SK-N-SH (cell line): ENCODE data around the gene SGSM2. TPM values are rescaled to one million over a fixed set of nuclear protein-coding genes. Genes with fewer than 3 reads are reported as not detected.

Experiments
- CTCF ChIA-PET: fragments of 300-600, 350-600 bp; formaldehyde crosslinking; extraction: SDS; loops from one replicate; lab custom pipeline; 2021; lab: Yijun Ruan, JAX
- POLR2A ChIA-PET: fragments of 350-600 bp; sonication (Branson Sonifier 250); formaldehyde crosslinking; extraction: SDS; loops from one replicate; lab custom pipeline; 2020; ENCODE audit warnings: antibody characterized with exemption, inconsistent platforms; lab: Yijun Ruan, JAX
- DNase-seq: peaks from one replicate; pipeline ENCODE4 v3.0.0; 2012
- H2AFZ ChIP-seq: fragments of 200-600 bp; sonication (generic); 2 replicates; pipeline ENCODE4 v1.8.1; 2016; ENCODE audit warnings: antibody characterized with exemption, mild to moderate bottlenecking, low read depth
- H3F3A ChIP-seq: fragments of 200-600 bp; sonication (generic); replicated peaks from 2 replicates; pipeline ENCODE3; 2016; ENCODE audit warnings: antibody characterized with exemption, mild to moderate bottlenecking; ENCODE audit not compliant: insufficient read depth
- H3K27ac ChIP-seq, 2 experiments: fragments of 200-500 bp in 1 of 2; fragments of 200-600 bp in 1 of 2; sonication (Bioruptor generic) in 1 of 2; sonication (generic), shearing (Covaris generic) in 1 of 2; 2 replicates each; pipeline versions ENCODE4 v1.5.1 to v1.6.1; 2014 to 2016; ENCODE audit warnings: low read depth in 2 of 2, inconsistent platforms in 1 of 2, low read length in 1 of 2, mild to moderate bottlenecking in 1 of 2, mixed read lengths in 1 of 2
- H3K27me3 ChIP-seq: fragments of 200-600 bp; sonication (generic), shearing (Covaris generic); 2 replicates; pipeline ENCODE4 v1.6.1; 2016; ENCODE audit warnings: mixed run types; ENCODE audit not compliant: insufficient read depth
- H3K36me3 ChIP-seq, 2 experiments: fragments of 200-500 bp in 1 of 2; fragments of 200-600 bp in 1 of 2; sonication (Bioruptor generic) in 1 of 2; sonication (generic) in 1 of 2; replicated peaks in 1 of 2; 2 replicates each; pipeline versions ENCODE3 to v1.5.1; 2014 to 2016; ENCODE audit warnings: low read length in 1 of 2, mild to moderate bottlenecking in 1 of 2; ENCODE audit not compliant: insufficient read depth in 2 of 2, control insufficient read depth in 1 of 2
- H3K4me1 ChIP-seq, 2 experiments: fragments of 200-500 bp in 1 of 2; fragments of 200-600 bp in 1 of 2; sonication (Bioruptor generic) in 1 of 2; sonication (generic), shearing (Covaris generic) in 1 of 2; 2 replicates each; pipeline versions ENCODE4 v1.5.1 to v1.6.1; 2014 to 2016; ENCODE audit warnings: low read depth in 1 of 2, low read length in 1 of 2, mixed run types in 1 of 2; ENCODE audit not compliant: insufficient read depth in 2 of 2, control insufficient read depth in 1 of 2
- H3K4me2 ChIP-seq: fragments of 200-600 bp; sonication (generic), shearing (Covaris generic); 2 replicates; pipeline ENCODE4 v1.6.1; 2017; ENCODE audit warnings: mixed run types
- H3K4me3 ChIP-seq, 2 experiments: fragments of 200-500 bp in 1 of 2; fragments of 200-600 bp in 1 of 2; sonication (Bioruptor generic) in 1 of 2; sonication (generic), shearing (Covaris generic) in 1 of 2; 2 replicates each; pipeline versions ENCODE4 v1.5.1 to v1.8.1; 2014 to 2016; ENCODE audit warnings: low read depth in 2 of 2, inconsistent platforms in 1 of 2, low read length in 1 of 2, mild to moderate bottlenecking in 1 of 2, mixed read lengths in 1 of 2, moderate library complexity in 1 of 2
- H3K79me2 ChIP-seq: fragments of 200-600 bp; sonication (generic); 2 replicates; pipeline ENCODE4 v1.8.1; 2017; ENCODE audit warnings: mild to moderate bottlenecking; ENCODE audit not compliant: insufficient read depth
- H3K9ac ChIP-seq: fragments of 200-600 bp; sonication (generic); 2 replicates; pipeline ENCODE4 v1.6.1; 2017; ENCODE audit warnings: mixed run types
- H3K9me2 ChIP-seq: fragments of 200-600 bp; sonication (generic); 2 replicates; pipeline ENCODE4 v1.6.1; 2017; ENCODE audit warnings: mixed run types
- H3K9me3 ChIP-seq: fragments of 200-600 bp; sonication (generic); 2 replicates; pipeline ENCODE4 v1.6.1; 2017; ENCODE audit warnings: mixed run types, mild to moderate bottlenecking, moderate library complexity
- H4K20me1 ChIP-seq: fragments of 200-600 bp; sonication (generic); 2 replicates; pipeline ENCODE4 v1.6.1; 2017; ENCODE audit warnings: mild to moderate bottlenecking, mixed run types; ENCODE audit not compliant: insufficient read depth
- ELF1 ChIP-seq: IDR thresholded peaks from 2 replicates; pipeline ENCODE4 v1.4.0; 2012
- EP300 ChIP-seq, 2 experiments: IDR thresholded peaks; 2 replicates each; pipeline versions ENCODE4 v1.4.0 to v1.6.1; 2012; ENCODE audit warnings: borderline replicate concordance in 1 of 2, low read depth in 1 of 2, low read length in 1 of 2
- EZH2phosphoT487 ChIP-seq: fragments of 200-600 bp; sonication (generic); IDR thresholded peaks from 2 replicates; pipeline ENCODE4 v1.6.1; 2017; ENCODE audit warnings: low read depth, mixed run types, mild to moderate bottlenecking, antibody characterized with exemption, moderate library complexity, borderline replicate concordance
- FOSL2 ChIP-seq: IDR thresholded peaks from 2 replicates; pipeline ENCODE4 v1.4.0; 2012; ENCODE audit warnings: low read depth, mild to moderate bottlenecking, moderate library complexity, borderline replicate concordance
- FOXJ3 ChIP-seq: sonication (generic); formaldehyde crosslinking; IDR thresholded peaks from 2 replicates; pipeline ENCODE4 v1.5.1; 2020; ENCODE audit warnings: mild to moderate bottlenecking, missing genetic modification reagents
- GABPA ChIP-seq: IDR thresholded peaks from 2 replicates; pipeline ENCODE4 v1.4.0; 2012; ENCODE audit warnings: low read depth, mild to moderate bottlenecking
- GATA2 ChIP-seq: sonication (generic); formaldehyde crosslinking; IDR thresholded peaks from 2 replicates; pipeline ENCODE4 v1.5.0; 2020; ENCODE audit warnings: mild to moderate bottlenecking, missing genetic modification reagents
- MEF2A ChIP-seq: IDR thresholded peaks from 2 replicates; pipeline ENCODE4 v1.4.0; 2012; ENCODE audit warnings: low read depth, borderline replicate concordance
- NFIC ChIP-seq: IDR thresholded peaks from 2 replicates; pipeline ENCODE4 v1.4.0; 2012; ENCODE audit warnings: borderline replicate concordance
- RAD21 ChIP-seq: IDR thresholded peaks from 2 replicates; pipeline ENCODE4 v1.6.1; 2012; ENCODE audit warnings: mild to moderate bottlenecking, low read length
- RCOR1 ChIP-seq: fragments of 150-350 bp; IDR thresholded peaks from 2 replicates; pipeline ENCODE4 v1.6.1; 2017; ENCODE audit warnings: antibody characterized with exemption, low read length
- RFX5 ChIP-seq: IDR thresholded peaks from 2 replicates; pipeline ENCODE4 v1.6.1; 2012; ENCODE audit warnings: mild to moderate bottlenecking, improper control_type of control experiment, low read length
- SIN3A ChIP-seq: IDR thresholded peaks from 2 replicates; pipeline ENCODE4 v1.6.1; 2012; ENCODE audit warnings: low read depth, mild to moderate bottlenecking, low read length, moderate library complexity, borderline replicate concordance
- SMC3 ChIP-seq: IDR thresholded peaks from 2 replicates; pipeline ENCODE4 v1.6.1; 2012; ENCODE audit warnings: low read depth, low read length, improper control_type of control experiment
- TAF1 ChIP-seq: IDR thresholded peaks from 2 replicates; pipeline ENCODE4 v1.6.1; 2012; ENCODE audit warnings: low read depth, mild to moderate bottlenecking, low read length, moderate library complexity, borderline replicate concordance
- TCF12 ChIP-seq: IDR thresholded peaks from 2 replicates; pipeline ENCODE4 v1.4.0; 2012
- USF1 ChIP-seq: IDR thresholded peaks from 2 replicates; pipeline ENCODE4 v1.4.0; 2012; ENCODE audit warnings: low read depth, borderline replicate concordance
- YY1 ChIP-seq: IDR thresholded peaks from 2 replicates; pipeline ENCODE4 v1.4.0; 2012; ENCODE audit warnings: low read depth, mild to moderate bottlenecking
- WGBS: methylation state at CpG from one replicate; pipeline ENCODE4 v1.1.6; 2017; ENCODE audit warnings: low lambda C conversion rate; 5-methylcytosine and 5-hydroxymethylcytosine counted together
- polyA plus RNA-seq, 3 experiments: library from polyadenylated mRNA; depleted of rRNA; stranded (reverse); fragments of >200 nt; gene quantifications; 2 replicates each; pipeline ENCODE4 v1.2.3, GENCODE V29; 2012
- TF ChIP-seq, protein P1 (sequence below): IDR thresholded peaks from 2 replicates; pipeline ENCODE4; 2012
- TF ChIP-seq, protein P2 (sequence below): IDR thresholded peaks from 2 replicates; pipeline ENCODE4 v1.4.0; 2012; ENCODE audit warnings: low read depth

Gene SGSM2
- polyA plus RNA-seq, 1 of the 3 experiments (the other 2 are of a cell fraction) = 85.9 TPM

DNA sequence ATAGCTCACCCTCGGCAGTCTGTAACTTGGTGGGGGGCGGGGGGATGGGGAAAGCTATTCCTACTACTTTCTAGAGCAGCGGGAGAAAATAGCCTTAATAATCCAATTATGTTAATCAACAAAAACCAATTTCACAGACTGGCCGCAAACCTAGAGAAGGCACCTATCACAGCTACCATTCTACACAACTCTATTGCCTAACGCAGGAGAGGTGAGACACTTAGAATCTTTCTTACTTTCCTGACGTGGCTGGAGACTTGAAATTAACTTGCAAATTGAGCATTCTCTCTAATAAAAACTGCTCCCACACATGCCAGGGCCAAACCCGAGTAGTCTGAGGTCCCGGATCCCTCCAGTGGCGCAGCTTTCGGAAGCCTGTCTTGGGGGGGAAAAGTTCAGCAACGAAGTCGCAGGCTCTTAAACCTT lies 34.5 kb upstream of the SGSM2 start:
- Histone ChIP-seq H3K9ac (peak overlapping the region; percentile 92), H3K4me1 (peaks cover 5 to 6% of the 10 kb centered on the region in 2 experiments; a peak in 2 of 4 replicates), H3K9me2 (no peaks in the 10 kb centered on the region), H4K20me1 (peaks cover 30% of the 10 kb centered on the region), H2AFZ (peak overlapping the region; percentile 73), H3K79me2 (peaks cover 93% of the 10 kb centered on the region), H3K4me2 (peak overlapping the region; percentile 83), H3K27me3 (no peaks in the 10 kb centered on the region), H3K27ac (peak overlapping the region; percentile 82 to 95), H3K9me3 (no peaks in the 10 kb centered on the region), H3K4me3 (peak overlapping the region; percentile 72 to 80), H3K36me3 (peaks cover 19 to 23% of the 10 kb centered on the region in 2 experiments), H3F3A (peaks cover 3% of the 10 kb centered on the region)
- POLR2A ChIA-PET = interaction anchor here (1.5 to 2.6 kb wide), 2 partner anchors 18 to 34 kb away, joined by 3 to 16 read pairs; partner anchors contain the start of genes SGSM2 and TSR1
- CTCF ChIA-PET = interaction anchor here (1.4 to 2.9 kb wide), 4 partner anchors 19 to 58 kb away, joined by 4 to 10 read pairs (median 6); no protein-coding TSS in a partner anchor
- peak; percentile 29 for DNase-seq
- TF ChIP-seq NFIC = no peak
- TF ChIP-seq GABPA = no peak
- TF ChIP-seq FOXJ3 (CRISPR knock-in tag) = no peak
- 2% methylated on average over 12 of the region's 12 CpGs for WGBS

GRCh38 chr17:2303204-2304188 lies 33.8 kb upstream of the SGSM2 start, which contains the start of the genes SMG6 and SRR:
TSS of gene SMG6 (minus strand) at chr17:2303785. CDS start at chr17:2303720, 65 bp downstream.
TSS of gene SRR (plus strand) at chr17:2303950. CDS start at chr17:2315561, 11,611 bp downstream.
- Histone ChIP-seq H3K27me3 (no peaks in the 10 kb centered on the region), H3K4me2 (peak within 1 kb of the TSS; percentile 83), H3K4me1 (peaks cover 5 to 6% of the 10 kb centered on the region in 2 experiments; a peak in 2 of 4 replicates), H3K36me3 (peaks cover 15 to 20% of the 10 kb centered on the region in 2 experiments), H3K79me2 (peaks cover 93% of the 10 kb centered on the region), H3K27ac (peak within 1 kb of the TSS; percentile 82 to 95), H3K4me3 (peak within 1 kb of the TSS; percentile 72 to 80), H3K9me3 (no peaks in the 10 kb centered on the region), H3K9me2 (no peaks in the 10 kb centered on the region), H4K20me1 (peaks cover 30% of the 10 kb centered on the region), H2AFZ (peak within 1 kb of the TSS; percentile 85), H3F3A (peaks cover 7% of the 10 kb centered on the region), H3K9ac (peak within 1 kb of the TSS; percentile 92)
- peak; percentile 100 for DNase-seq
- ChIA-PET CTCF (interaction anchor here (0.9 to 2.9 kb wide), 5 partner anchors 20 to 59 kb away, joined by 3 to 10 read pairs (median 5); no protein-coding TSS in a partner anchor), POLR2A (interaction anchor here (1.5 to 2.6 kb wide), 2 partner anchors 17 to 33 kb away, joined by 3 to 16 read pairs; partner anchors contain the start of genes SGSM2 and TSR1)
- 1% methylated on average over 34 of the region's 108 CpGs for WGBS
- TF ChIP-seq RCOR1 (no peak), YY1 (peak; percentile 47; the same call in 1 of the 2 replicates), MEF2A (no peak), SMC3 (no peak), ELF1 (no peak), TCF12 (no peak), NFIC (no peak), FOXJ3 (CRISPR knock-in tag) (no peak), GABPA (no peak), RAD21 (no peak), USF1 (no peak), EZH2phosphoT487 (no peak), TAF1 (peak; percentile 24; the same call in 1 of the 2 replicates), FOSL2 (no peak), EP300 (IDR thresholded peaks at IDR 0.05; ENCODE audit: borderline replicate concordance in 1 of 2, low read depth in 1 of 2, low read length in 1 of 2) (no peak), RFX5 (no peak), SIN3A (peak; percentile 43; the same call in 1 of the 2 replicates), GATA2 (CRISPR knock-in tag) (no peak)
- TF ChIP-seq, protein P1, sequence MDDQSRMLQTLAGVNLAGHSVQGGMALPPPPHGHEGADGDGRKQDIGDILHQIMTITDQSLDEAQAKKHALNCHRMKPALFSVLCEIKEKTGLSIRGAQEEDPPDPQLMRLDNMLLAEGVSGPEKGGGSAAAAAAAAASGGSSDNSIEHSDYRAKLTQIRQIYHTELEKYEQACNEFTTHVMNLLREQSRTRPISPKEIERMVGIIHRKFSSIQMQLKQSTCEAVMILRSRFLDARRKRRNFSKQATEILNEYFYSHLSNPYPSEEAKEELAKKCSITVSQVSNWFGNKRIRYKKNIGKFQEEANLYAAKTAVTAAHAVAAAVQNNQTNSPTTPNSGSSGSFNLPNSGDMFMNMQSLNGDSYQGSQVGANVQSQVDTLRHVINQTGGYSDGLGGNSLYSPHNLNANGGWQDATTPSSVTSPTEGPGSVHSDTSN = no peak
- TF ChIP-seq, protein P2, sequence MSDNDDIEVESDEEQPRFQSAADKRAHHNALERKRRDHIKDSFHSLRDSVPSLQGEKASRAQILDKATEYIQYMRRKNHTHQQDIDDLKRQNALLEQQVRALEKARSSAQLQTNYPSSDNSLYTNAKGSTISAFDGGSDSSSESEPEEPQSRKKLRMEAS = peak; percentile 11; the same call in 1 of the 2 replicates
